OCI-LY1 (cell line): ENCODE results near the gene IQGAP2.

Experiments
- H2AFZ ChIP-seq: fragments of 200-600 bp; sonication (generic), shearing (Covaris generic); 2 replicates; pipeline ENCODE4 v1.6.0; 2014; ENCODE audit warnings: antibody characterized with exemption, mild to moderate bottlenecking, low read length
- H3F3A ChIP-seq: fragments of 200-600 bp; sonication (generic), shearing (Covaris generic); 2 replicates; pipeline ENCODE4 v1.6.0; 2014; ENCODE audit warnings: mild to moderate bottlenecking, antibody characterized with exemption, low read length, moderate library complexity; ENCODE audit not compliant: insufficient read depth
- H3K27ac ChIP-seq: fragments of 200-600 bp; sonication (generic); 2 replicates; pipeline ENCODE4 v1.5.1; 2014; ENCODE audit warnings: low read length, mixed run types, mild to moderate bottlenecking, low read depth; ENCODE audit not compliant: poor library complexity, severe bottlenecking
- H3K27me3 ChIP-seq: fragments of 200-600 bp; sonication (generic); 2 replicates; pipeline ENCODE4 v1.6.0; 2014; ENCODE audit warnings: antibody characterized with exemption, mild to moderate bottlenecking, low read length, moderate library complexity; ENCODE audit not compliant: insufficient read depth
- H3K36me3 ChIP-seq: fragments of 200-600 bp; sonication (generic); 2 replicates; pipeline ENCODE4 v1.6.1; 2014; ENCODE audit warnings: mild to moderate bottlenecking, antibody characterized with exemption, low read length, moderate library complexity, mixed read lengths; ENCODE audit not compliant: insufficient read depth
- H3K4me1 ChIP-seq: fragments of 200-600 bp; sonication (generic); 2 replicates; pipeline ENCODE4 v1.5.1; 2014; ENCODE audit warnings: mild to moderate bottlenecking, low read length, moderate library complexity; ENCODE audit not compliant: insufficient read depth, severe bottlenecking
- H3K4me2 ChIP-seq: fragments of 200-600 bp; sonication (generic), shearing (Covaris generic); 2 replicates; pipeline ENCODE4 v1.6.1; 2014; ENCODE audit warnings: low read length
- H3K4me3 ChIP-seq: fragments of 200-600 bp; sonication (generic); 2 replicates; pipeline ENCODE4 v1.5.1; 2014; ENCODE audit warnings: low read length, low read depth, mild to moderate bottlenecking, mixed read lengths; ENCODE audit not compliant: poor library complexity, severe bottlenecking
- H3K79me2 ChIP-seq: fragments of 200-600 bp; shearing (Covaris generic); 2 replicates; pipeline ENCODE4 v1.6.1; 2016; ENCODE audit warnings: mixed run types, low read length, mixed read lengths; ENCODE audit not compliant: insufficient read depth
- H3K9ac ChIP-seq: fragments of 200-600 bp; sonication (generic), shearing (Covaris generic); 2 replicates; pipeline ENCODE4 v1.6.1; 2014; ENCODE audit warnings: mild to moderate bottlenecking, low read length, mixed read lengths
- H3K9me2 ChIP-seq: fragments of 200-600 bp; sonication (generic), shearing (Covaris generic); 2 replicates; pipeline ENCODE4 v1.6.1; 2014; ENCODE audit warnings: low read depth, mild to moderate bottlenecking, low read length, mixed read lengths
- H3K9me3 ChIP-seq: fragments of 200-600 bp; shearing (Covaris generic); 2 replicates; pipeline ENCODE4 v1.6.1; 2014; ENCODE audit warnings: low read length, mixed read lengths
- H4K20me1 ChIP-seq: fragments of 200-600 bp; sonication (generic), shearing (Covaris generic); 2 replicates; pipeline ENCODE4 v1.6.0; 2016; ENCODE audit warnings: mild to moderate bottlenecking, low read length; ENCODE audit not compliant: insufficient read depth
- EZH2 ChIP-seq: fragments of 200-600 bp; sonication (generic), shearing (Covaris generic); IDR thresholded peaks from 2 replicates; pipeline ENCODE4 v1.8.0; 2017; ENCODE audit warnings: borderline replicate concordance, mixed run types, mild to moderate bottlenecking, antibody characterized with exemption, low read length, moderate library complexity, mixed read lengths
- TF ChIP-seq, protein P1 (sequence below): fragments of 200-600 bp; sonication (generic), shearing (Covaris generic); IDR thresholded peaks from 2 replicates; pipeline ENCODE4 v1.5.1; 2017; ENCODE audit warnings: mild to moderate bottlenecking, antibody characterized with exemption, low read length, moderate library complexity, mixed read lengths

The IQGAP2 gene

DNA sequence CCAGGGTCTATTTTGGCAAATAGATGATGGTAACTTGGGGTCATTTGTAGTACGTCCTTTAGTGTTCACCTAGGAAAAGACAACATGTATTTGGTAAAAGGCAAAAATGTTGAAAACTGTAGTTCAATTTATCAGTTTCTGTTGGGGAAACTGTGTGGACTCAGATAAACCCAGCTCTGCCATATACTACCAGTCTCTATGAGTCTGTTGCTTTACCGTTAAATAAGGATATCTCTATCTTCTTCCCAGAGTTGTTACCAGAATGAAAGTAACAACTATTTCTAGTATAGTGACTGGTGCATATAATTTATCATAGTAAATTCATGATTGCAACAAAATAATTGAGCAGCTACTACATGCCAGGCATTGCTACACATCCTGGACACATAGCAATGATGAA, 3.8 kb upstream of the IQGAP2 start:
- Histone ChIP-seq H3F3A (no peaks in the 10 kb centered on the region), H3K4me3 (no peak overlapping the region), H3K4me2 (no peak overlapping the region), H4K20me1 (no peaks in the 10 kb centered on the region), H3K9me2 (no peaks in the 10 kb centered on the region), H3K4me1 (peaks cover 30% of the 10 kb centered on the region), H3K36me3 (no peaks in the 10 kb centered on the region), H3K79me2 (no peaks in the 10 kb centered on the region), H3K27me3 (no peaks in the 10 kb centered on the region), H3K9me3 (no peaks in the 10 kb centered on the region), H2AFZ (no peak overlapping the region), H3K9ac (no peak overlapping the region), H3K27ac (no peak overlapping the region)
- TF ChIP-seq, protein P1, sequence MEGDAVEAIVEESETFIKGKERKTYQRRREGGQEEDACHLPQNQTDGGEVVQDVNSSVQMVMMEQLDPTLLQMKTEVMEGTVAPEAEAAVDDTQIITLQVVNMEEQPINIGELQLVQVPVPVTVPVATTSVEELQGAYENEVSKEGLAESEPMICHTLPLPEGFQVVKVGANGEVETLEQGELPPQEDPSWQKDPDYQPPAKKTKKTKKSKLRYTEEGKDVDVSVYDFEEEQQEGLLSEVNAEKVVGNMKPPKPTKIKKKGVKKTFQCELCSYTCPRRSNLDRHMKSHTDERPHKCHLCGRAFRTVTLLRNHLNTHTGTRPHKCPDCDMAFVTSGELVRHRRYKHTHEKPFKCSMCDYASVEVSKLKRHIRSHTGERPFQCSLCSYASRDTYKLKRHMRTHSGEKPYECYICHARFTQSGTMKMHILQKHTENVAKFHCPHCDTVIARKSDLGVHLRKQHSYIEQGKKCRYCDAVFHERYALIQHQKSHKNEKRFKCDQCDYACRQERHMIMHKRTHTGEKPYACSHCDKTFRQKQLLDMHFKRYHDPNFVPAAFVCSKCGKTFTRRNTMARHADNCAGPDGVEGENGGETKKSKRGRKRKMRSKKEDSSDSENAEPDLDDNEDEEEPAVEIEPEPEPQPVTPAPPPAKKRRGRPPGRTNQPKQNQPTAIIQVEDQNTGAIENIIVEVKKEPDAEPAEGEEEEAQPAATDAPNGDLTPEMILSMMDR = no peak

DNA sequence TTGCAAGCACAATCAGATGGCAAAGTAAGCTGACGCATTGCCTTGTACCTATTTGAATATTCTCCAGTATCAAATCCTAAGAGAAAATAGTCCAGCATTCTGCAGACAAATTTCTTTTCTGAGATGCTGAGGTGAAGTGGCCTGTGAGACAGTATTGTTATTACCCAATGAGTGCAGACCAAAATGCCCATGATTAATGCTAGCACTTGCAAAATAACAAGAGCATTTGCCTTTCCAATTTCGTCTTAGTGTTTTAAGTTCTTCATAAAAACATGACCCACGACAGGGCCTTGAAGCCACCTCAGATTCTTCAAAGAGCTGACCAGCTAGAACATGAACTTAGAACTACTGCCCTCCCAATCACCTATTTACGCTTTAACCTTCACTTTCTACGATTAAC, 2.6 kb upstream of the IQGAP2 start:
- Histone ChIP-seq H3K9ac (no peak overlapping the region), H3K4me2 (no peak overlapping the region), H4K20me1 (no peaks in the 10 kb centered on the region), H3K9me3 (no peaks in the 10 kb centered on the region), H3K27me3 (no peaks in the 10 kb centered on the region), H3K79me2 (no peaks in the 10 kb centered on the region), H3K36me3 (no peaks in the 10 kb centered on the region), H2AFZ (no peak overlapping the region), H3K27ac (no peak overlapping the region), H3K9me2 (no peaks in the 10 kb centered on the region), H3F3A (no peaks in the 10 kb centered on the region), H3K4me1 (peaks cover 42% of the 10 kb centered on the region), H3K4me3 (no peak overlapping the region)
- TF ChIP-seq, protein P1 = no peak
- TF ChIP-seq EZH2 = no peak

DNA sequence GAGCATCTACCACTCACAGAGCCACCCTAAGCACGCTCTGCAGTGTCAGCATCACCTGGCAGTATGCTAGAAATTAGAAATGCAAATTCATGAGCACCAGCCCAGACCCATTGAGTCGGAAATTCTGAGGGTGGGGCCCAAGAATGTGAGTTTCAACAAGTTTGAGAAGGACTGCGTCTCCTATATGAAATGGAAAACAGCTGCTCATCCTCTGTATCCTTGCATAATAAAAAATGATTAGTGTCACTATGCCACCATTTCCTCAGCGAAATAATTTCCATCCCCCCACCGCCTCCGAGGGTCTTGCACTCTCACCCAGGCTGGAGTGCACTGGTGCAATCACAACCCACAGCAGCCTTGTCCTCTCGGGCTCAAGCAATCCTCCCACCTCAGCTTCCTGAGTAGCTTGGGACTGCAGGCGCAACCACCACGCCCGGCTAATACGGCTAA, 1.3 kb upstream of the IQGAP2 start:
- H3K4me1 ChIP-seq = peaks cover 56% of the 10 kb centered on the region
- H3K4me2 ChIP-seq = peak overlapping the region; percentile 78
- H3K4me3 ChIP-seq = peak overlapping the region; percentile 64
- peak overlapping the region; percentile 67 for H3K27ac ChIP-seq
- H3K27me3 ChIP-seq = no peaks in the 10 kb centered on the region
- no peaks in the 10 kb centered on the region for H3K36me3 ChIP-seq
- H2AFZ ChIP-seq = no peak overlapping the region
- no peaks in the 10 kb centered on the region for H3F3A ChIP-seq
- H4K20me1 ChIP-seq = no peaks in the 10 kb centered on the region
- TF ChIP-seq EZH2 = no peak
- TF ChIP-seq, protein P1 = no peak
- no peaks in the 10 kb centered on the region for H3K9me2 ChIP-seq
- peak overlapping the region; percentile 58; the same call in 1 of the 2 replicates for H3K9ac ChIP-seq
- no peaks in the 10 kb centered on the region for H3K79me2 ChIP-seq
- H3K9me3 ChIP-seq = no peaks in the 10 kb centered on the region
